ENCODE results near the gene MAP3K3.

MAP3K3 gene

DNA sequence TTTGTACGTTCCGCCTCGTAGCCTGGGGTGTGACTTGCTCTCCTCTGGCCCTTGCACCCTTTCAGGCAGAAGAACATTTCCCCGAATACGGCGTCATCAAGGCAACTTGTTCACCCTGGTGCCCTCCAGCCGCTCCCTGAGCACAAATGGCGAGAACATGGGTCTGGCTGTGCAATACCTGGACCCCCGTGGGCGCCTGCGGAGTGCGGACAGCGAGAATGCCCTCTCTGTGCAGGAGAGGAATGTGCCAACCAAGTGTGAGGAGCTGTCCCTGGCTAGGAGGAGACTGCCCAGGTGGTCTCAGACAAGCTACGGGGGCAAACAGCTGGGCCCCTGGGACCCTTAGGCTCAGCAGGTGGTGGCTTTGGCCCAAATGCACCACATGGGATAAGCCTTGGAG is 67.3 kb downstream of the MAP3K3 start:
- H4K91ac ChIP-seq (ENCODE audit: low read length), result no peak overlapping the region
- no peak overlapping the region for H3K4ac ChIP-seq (ENCODE audit: low read depth in 1 of 2, low read length in 2 of 2)
- H2AK5ac ChIP-seq (ENCODE audit: low read length, severe bottlenecking), result no peak overlapping the region
- H3K4me3 ChIP-seq (ENCODE audit: insufficient read depth in 1 of 2, low read depth in 1 of 2, low read length in 2 of 2), result no peak overlapping the region
- no peak overlapping the region for H2BK15ac ChIP-seq (ENCODE audit: low read depth, poor library complexity, severe bottlenecking)
- H3K9ac ChIP-seq (ENCODE audit: low read length), result no peak overlapping the region
- no peak overlapping the region for H3K18ac ChIP-seq (ENCODE audit: low read depth in 1 of 2, low read length in 2 of 2)
- H4K8ac ChIP-seq (ENCODE audit: low read length), result peak overlapping the region; percentile 21
- H3K27ac ChIP-seq (ENCODE audit: low read length, poor library complexity, severe bottlenecking), result no peak overlapping the region
- H3K4me2 ChIP-seq (ENCODE audit: low read length, poor library complexity, severe bottlenecking), result no peak overlapping the region
- H2BK5ac ChIP-seq (ENCODE audit: low read depth, low read length, poor library complexity, severe bottlenecking), result no peak overlapping the region
- WGBS, result 97% methylated on average over 14 of the region's 14 CpGs
- no peak overlapping the region for H3K23ac ChIP-seq (ENCODE audit: low read length in 2 of 2)
- peaks cover 67 to 89% of the 10 kb centered on the region in 2 experiments for H3K36me3 ChIP-seq (ENCODE audit: control insufficient read depth in 1 of 2, insufficient read depth in 2 of 2, low read depth in 1 of 2, low read length in 2 of 2)
- H3K14ac ChIP-seq (ENCODE audit: low read length in 2 of 2), result no peak overlapping the region
- peaks cover under 1% of the 10 kb centered on the region for H3K4me1 ChIP-seq (ENCODE audit: control insufficient read depth, insufficient read depth, low read depth, low read length)
- no peaks in the 10 kb centered on the region for H3K9me3 ChIP-seq (ENCODE audit: control insufficient read depth, low read length)
- no peak overlapping the region for H2BK12ac ChIP-seq (ENCODE audit: low read length in 2 of 2)
- H2AFZ ChIP-seq (ENCODE audit: low read depth, low read length), result no peak overlapping the region
- no peaks in the 10 kb centered on the region for H3K27me3 ChIP-seq (ENCODE audit: control insufficient read depth in 1 of 2, insufficient read depth in 1 of 2, low read length in 2 of 2)
- H3K79me1 ChIP-seq (replicated peaks; ENCODE audit: low read length, poor library complexity, severe bottlenecking), result peaks cover 4% of the 10 kb centered on the region
- DNase-seq, result no peak
- H2BK120ac ChIP-seq (ENCODE audit: low read depth, low read length), result no peak overlapping the region

DNA sequence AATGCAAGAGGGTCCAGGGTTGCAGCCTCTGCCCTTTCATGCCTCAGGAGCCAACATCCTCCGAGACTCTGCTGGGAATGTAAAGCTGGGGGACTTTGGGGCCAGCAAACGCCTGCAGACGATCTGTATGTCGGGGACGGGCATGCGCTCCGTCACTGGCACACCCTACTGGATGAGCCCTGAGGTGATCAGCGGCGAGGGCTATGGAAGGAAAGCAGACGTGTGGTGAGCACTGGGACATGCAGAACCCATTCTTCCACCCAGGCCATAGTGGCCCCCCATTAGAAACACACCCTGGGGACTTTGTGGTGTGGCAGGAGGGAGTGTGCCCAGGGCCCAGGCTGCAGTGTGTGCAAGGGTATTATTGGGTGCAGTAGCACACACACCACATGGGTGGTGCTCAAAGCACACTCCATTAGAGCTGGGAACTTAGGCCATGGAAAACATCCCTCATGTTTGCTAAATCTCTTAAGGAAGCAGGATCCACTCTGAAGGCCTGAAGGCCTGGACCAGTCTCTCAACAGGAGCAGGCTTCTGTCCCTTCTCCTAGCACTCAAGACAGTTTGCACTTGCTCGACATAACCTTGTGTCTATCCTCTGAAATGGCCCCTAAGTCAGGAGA is 70.1 kb downstream of the MAP3K3 start:
- H3K4ac ChIP-seq (ENCODE audit: low read depth in 1 of 2, low read length in 2 of 2), result no peak overlapping the region
- H2AFZ ChIP-seq (ENCODE audit: low read depth, low read length), result no peak overlapping the region
- no peak overlapping the region for H3K18ac ChIP-seq (ENCODE audit: low read depth in 1 of 2, low read length in 2 of 2)
- no peak overlapping the region for H3K9ac ChIP-seq (ENCODE audit: low read length)
- H4K91ac ChIP-seq (ENCODE audit: low read length), result no peak overlapping the region
- no peak overlapping the region for H3K27ac ChIP-seq (ENCODE audit: low read length, poor library complexity, severe bottlenecking)
- H3K27me3 ChIP-seq (ENCODE audit: control insufficient read depth in 1 of 2, insufficient read depth in 1 of 2, low read length in 2 of 2), result no peaks in the 10 kb centered on the region
- peaks cover 70 to 81% of the 10 kb centered on the region in 2 experiments for H3K36me3 ChIP-seq (ENCODE audit: control insufficient read depth in 1 of 2, insufficient read depth in 2 of 2, low read depth in 1 of 2, low read length in 2 of 2)
- H3K79me1 ChIP-seq (replicated peaks; ENCODE audit: low read length, poor library complexity, severe bottlenecking), result peaks cover under 1% of the 10 kb centered on the region
- H2BK12ac ChIP-seq (ENCODE audit: low read length in 2 of 2), result no peak overlapping the region
- H3K4me1 ChIP-seq (ENCODE audit: control insufficient read depth, insufficient read depth, low read depth, low read length), result peaks cover 13% of the 10 kb centered on the region
- no peak overlapping the region for H2AK5ac ChIP-seq (ENCODE audit: low read length, severe bottlenecking)
- 96% methylated on average over 10 of the region's 11 CpGs for WGBS
- no peak overlapping the region for H3K4me3 ChIP-seq (ENCODE audit: insufficient read depth in 1 of 2, low read depth in 1 of 2, low read length in 2 of 2)
- H3K4me2 ChIP-seq (ENCODE audit: low read length, poor library complexity, severe bottlenecking), result no peak overlapping the region
- no peak overlapping the region for H2BK5ac ChIP-seq (ENCODE audit: low read depth, low read length, poor library complexity, severe bottlenecking)
- no peak overlapping the region for H2BK15ac ChIP-seq (ENCODE audit: low read depth, poor library complexity, severe bottlenecking)
- no peak overlapping the region for H4K8ac ChIP-seq (ENCODE audit: low read length)
- H3K14ac ChIP-seq (ENCODE audit: low read length in 2 of 2), result no peak overlapping the region
- H3K9me3 ChIP-seq (ENCODE audit: control insufficient read depth, low read length), result no peaks in the 10 kb centered on the region
- H2BK120ac ChIP-seq (ENCODE audit: low read depth, low read length), result no peak overlapping the region
- H3K23ac ChIP-seq (ENCODE audit: low read length in 2 of 2), result no peak overlapping the region
- no peak for DNase-seq

DNA sequence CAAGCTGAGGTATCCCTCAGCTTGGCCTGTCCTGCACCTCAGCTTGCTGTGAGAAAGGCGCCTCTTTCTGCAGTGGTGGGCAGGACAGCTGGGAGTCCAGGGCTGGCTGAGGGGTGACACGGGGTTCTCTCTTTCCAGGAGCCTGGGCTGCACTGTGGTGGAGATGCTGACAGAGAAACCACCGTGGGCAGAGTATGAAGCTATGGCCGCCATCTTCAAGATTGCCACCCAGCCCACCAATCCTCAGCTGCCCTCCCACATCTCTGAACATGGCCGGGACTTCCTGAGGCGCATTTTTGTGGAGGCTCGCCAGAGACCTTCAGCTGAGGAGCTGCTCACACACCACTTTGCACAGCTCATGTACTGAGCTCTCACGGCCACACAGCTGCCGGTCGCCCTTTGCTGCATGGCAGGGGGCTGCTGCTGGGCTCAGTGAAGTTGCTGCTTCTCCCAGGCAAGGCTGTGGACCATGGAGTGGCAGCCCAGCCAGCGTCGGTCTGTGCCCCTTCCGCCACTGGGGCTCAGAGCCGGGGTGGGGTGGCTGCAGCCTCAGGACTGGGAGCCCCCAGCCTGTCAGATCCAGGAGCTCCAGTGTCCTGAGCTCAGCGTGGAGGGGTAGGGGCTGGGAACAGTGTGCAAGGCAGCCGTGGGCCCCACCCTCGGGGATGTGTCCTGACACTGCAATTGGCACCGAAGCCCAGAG is 71.3 kb downstream of the MAP3K3 start:
- H3K14ac ChIP-seq (ENCODE audit: low read length in 2 of 2), result no peak overlapping the region
- H3K4me1 ChIP-seq (ENCODE audit: control insufficient read depth, insufficient read depth, low read depth, low read length), result peaks cover 25% of the 10 kb centered on the region
- no peak overlapping the region for H3K4ac ChIP-seq (ENCODE audit: low read depth in 1 of 2, low read length in 2 of 2)
- H4K8ac ChIP-seq (ENCODE audit: low read length), result no peak overlapping the region
- H3K4me3 ChIP-seq (ENCODE audit: insufficient read depth in 1 of 2, low read depth in 1 of 2, low read length in 2 of 2), result no peak overlapping the region
- H3K9ac ChIP-seq (ENCODE audit: low read length), result no peak overlapping the region
- peaks cover 7% of the 10 kb centered on the region for H3K79me1 ChIP-seq (replicated peaks; ENCODE audit: low read length, poor library complexity, severe bottlenecking)
- peaks cover 62 to 88% of the 10 kb centered on the region in 2 experiments for H3K36me3 ChIP-seq (ENCODE audit: control insufficient read depth in 1 of 2, insufficient read depth in 2 of 2, low read depth in 1 of 2, low read length in 2 of 2)
- no peaks in the 10 kb centered on the region for H3K9me3 ChIP-seq (ENCODE audit: control insufficient read depth, low read length)
- no peak overlapping the region for H3K18ac ChIP-seq (ENCODE audit: low read depth in 1 of 2, low read length in 2 of 2)
- DNase-seq, result no peak
- H2BK15ac ChIP-seq (ENCODE audit: low read depth, poor library complexity, severe bottlenecking), result no peak overlapping the region
- H3K23ac ChIP-seq (ENCODE audit: low read length in 2 of 2), result no peak overlapping the region
- H2BK12ac ChIP-seq (ENCODE audit: low read length in 2 of 2), result no peak overlapping the region
- H2AK5ac ChIP-seq (ENCODE audit: low read length, severe bottlenecking), result no peak overlapping the region
- no peak overlapping the region for H3K4me2 ChIP-seq (ENCODE audit: low read length, poor library complexity, severe bottlenecking)
- no peak overlapping the region for H4K91ac ChIP-seq (ENCODE audit: low read length)
- H2AFZ ChIP-seq (ENCODE audit: low read depth, low read length), result no peak overlapping the region
- no peak overlapping the region for H3K27ac ChIP-seq (ENCODE audit: low read length, poor library complexity, severe bottlenecking)
- no peak overlapping the region for H2BK120ac ChIP-seq (ENCODE audit: low read depth, low read length)
- WGBS, result 96% methylated on average over 18 of the region's 18 CpGs
- H2BK5ac ChIP-seq (ENCODE audit: low read depth, low read length, poor library complexity, severe bottlenecking), result no peak overlapping the region
- H3K27me3 ChIP-seq (ENCODE audit: control insufficient read depth in 1 of 2, insufficient read depth in 1 of 2, low read length in 2 of 2), result no peaks in the 10 kb centered on the region

DNA sequence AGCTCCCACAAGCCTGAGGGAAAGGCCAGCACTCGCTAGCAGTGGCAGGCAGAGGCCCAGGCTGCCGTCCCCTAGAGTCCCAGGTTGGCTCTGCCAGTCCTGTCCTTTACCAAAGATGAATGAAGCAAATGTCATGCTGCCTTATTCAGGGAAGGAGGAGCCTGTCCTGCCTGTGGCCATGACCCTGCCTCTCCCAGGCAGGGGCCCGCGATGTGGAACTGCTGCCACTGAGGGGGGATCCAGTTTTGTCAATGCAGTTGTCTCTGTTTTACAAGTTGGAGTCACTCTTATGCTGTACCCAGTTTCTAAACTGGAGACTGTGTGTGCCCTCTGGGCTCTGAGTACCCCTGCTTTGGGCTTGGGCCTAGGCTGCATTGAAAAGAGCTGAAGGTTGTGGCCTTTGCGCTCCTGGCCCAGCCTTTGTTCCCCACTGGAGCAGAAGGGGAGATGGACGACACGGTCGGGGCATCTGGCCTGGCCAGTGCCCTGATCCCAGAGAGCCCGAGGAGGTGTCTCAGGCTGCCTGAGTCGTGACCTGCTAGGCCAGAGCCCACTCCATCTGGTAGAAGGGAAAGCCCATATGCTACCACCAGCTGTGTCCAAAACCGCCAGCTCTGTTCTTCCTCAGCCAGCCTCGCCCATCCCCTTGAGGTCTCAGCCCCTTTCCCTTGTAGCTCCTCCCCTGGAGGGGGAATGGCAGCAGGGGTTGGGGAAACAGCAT is 72.2 kb downstream of the MAP3K3 start:
- no peak for DNase-seq

More for the DNA sequence above, 72.2 kb downstream of the MAP3K3 start:
- H2AK5ac ChIP-seq (ENCODE audit: low read length, severe bottlenecking), result no peak overlapping the region
- no peak overlapping the region for H3K23ac ChIP-seq (ENCODE audit: low read length in 2 of 2)
- H2BK120ac ChIP-seq (ENCODE audit: low read depth, low read length), result no peak overlapping the region
- H3K14ac ChIP-seq (ENCODE audit: low read length in 2 of 2), result no peak overlapping the region
- H3K9me3 ChIP-seq (ENCODE audit: control insufficient read depth, low read length), result no peaks in the 10 kb centered on the region
- H3K27ac ChIP-seq (ENCODE audit: low read length, poor library complexity, severe bottlenecking), result no peak overlapping the region
- no peak overlapping the region for H2BK15ac ChIP-seq (ENCODE audit: low read depth, poor library complexity, severe bottlenecking)
- no peak overlapping the region for H4K91ac ChIP-seq (ENCODE audit: low read length)
- no peak overlapping the region for H2BK12ac ChIP-seq (ENCODE audit: low read length in 2 of 2)
- peaks cover 53 to 82% of the 10 kb centered on the region in 2 experiments for H3K36me3 ChIP-seq (ENCODE audit: control insufficient read depth in 1 of 2, insufficient read depth in 2 of 2, low read depth in 1 of 2, low read length in 2 of 2)
- H3K79me1 ChIP-seq (replicated peaks; ENCODE audit: low read length, poor library complexity, severe bottlenecking), result peaks cover 7% of the 10 kb centered on the region
- no peak overlapping the region for H3K4me2 ChIP-seq (ENCODE audit: low read length, poor library complexity, severe bottlenecking)
- 75% methylated on average over 12 of the region's 12 CpGs for WGBS
- H3K4me1 ChIP-seq (ENCODE audit: control insufficient read depth, insufficient read depth, low read depth, low read length), result peaks cover 30% of the 10 kb centered on the region
- no peak overlapping the region for H3K4ac ChIP-seq (ENCODE audit: low read depth in 1 of 2, low read length in 2 of 2)
- no peak overlapping the region for H3K9ac ChIP-seq (ENCODE audit: low read length)
- H2AFZ ChIP-seq (ENCODE audit: low read depth, low read length), result no peak overlapping the region
- no peak overlapping the region for H4K8ac ChIP-seq (ENCODE audit: low read length)
- no peaks in the 10 kb centered on the region for H3K27me3 ChIP-seq (ENCODE audit: control insufficient read depth in 1 of 2, insufficient read depth in 1 of 2, low read length in 2 of 2)
- no peak overlapping the region for H3K18ac ChIP-seq (ENCODE audit: low read depth in 1 of 2, low read length in 2 of 2)
- no peak overlapping the region for H2BK5ac ChIP-seq (ENCODE audit: low read depth, low read length, poor library complexity, severe bottlenecking)
- no peak overlapping the region for H3K4me3 ChIP-seq (ENCODE audit: insufficient read depth in 1 of 2, low read depth in 1 of 2, low read length in 2 of 2)

All from mesenchymal stem cell (in vitro differentiated cells and primary cell).